ENCODE data around the gene SLC22A8. TPM values are rescaled to one million over a fixed set of nuclear protein-coding genes. Genes with fewer than 3 reads are reported as not detected.

SLC22A8 gene
- total RNA-seq, 1 donor from 2014 or later, result not detected

- no peaks in the 10 kb centered on the region for H3K36me3 Mint-ChIP-seq (ENCODE audit: low read depth, unreplicated experiment)
Observed at GRCh38 chr11:62983536-62984199, 32.0 kb downstream of the SLC22A8 start.

GRCh38 chr11:62981743-62982142, 33.9 kb downstream of the SLC22A8 start:
- no peaks in the 10 kb centered on the region for H3K9me3 ChIP-seq (ENCODE audit: insufficient read depth, low read depth, low read length)
- no peaks in the 10 kb centered on the region for H3K27me3 ChIP-seq (ENCODE audit: insufficient read depth, low read length)
- no peak overlapping the region for H2AFZ ChIP-seq (ENCODE audit: low read depth, low read length)
- Mint-ChIP-seq H3K4me1 (ENCODE audit: low read depth, unreplicated experiment) (no peaks in the 10 kb centered on the region), H3K27me3 (ENCODE audit: low read depth, unreplicated experiment) (peaks cover 14% of the 10 kb centered on the region), H3K36me3 (ENCODE audit: low read depth, unreplicated experiment) (no peaks in the 10 kb centered on the region), H3K27ac (ENCODE audit: unreplicated experiment) (no peak overlapping the region), H3K9me3 (ENCODE audit: unreplicated experiment) (no peaks in the 10 kb centered on the region), H3K4me3 (ENCODE audit: unreplicated experiment) (no peak overlapping the region)
- no peak for FAIRE-seq
- no peaks in the 10 kb centered on the region for H3K4me1 ChIP-seq (ENCODE audit: insufficient read depth, low read length)
- DNase-seq (ENCODE audit: low read depth), result no peak
- no peaks in the 10 kb centered on the region for H4K20me1 ChIP-seq (ENCODE audit: insufficient read depth, low read length)
- H3K27ac ChIP-seq (ENCODE audit: low read depth, low read length), result no peak overlapping the region
- H3K79me2 ChIP-seq (ENCODE audit: insufficient read depth, low read length), result no peaks in the 10 kb centered on the region
- TF ChIP-seq EZH2 (IDR thresholded peaks at IDR 0.05; ENCODE audit: insufficient read depth, low read length), result no peak
- TF ChIP-seq CTCF (IDR thresholded peaks at IDR 0.05; ENCODE audit: insufficient read depth, low read depth, low read length), result no peak
- no peak overlapping the region for H3K4me3 ChIP-seq (ENCODE audit: insufficient read depth, low read depth, low read length)
- H3K9ac ChIP-seq (ENCODE audit: low read length), result no peak overlapping the region
- no peaks in the 10 kb centered on the region for H3K36me3 ChIP-seq (ENCODE audit: insufficient read depth, low read length)
- no peak overlapping the region for H3K4me2 ChIP-seq (ENCODE audit: low read length)

More at GRCh38 chr11:62983536-62984199, 32.0 kb downstream of the SLC22A8 start:
- H3K27me3 Mint-ChIP-seq (ENCODE audit: low read depth, unreplicated experiment), result peaks cover 16% of the 10 kb centered on the region
- Histone ChIP-seq H3K9me3 (ENCODE audit: insufficient read depth, low read depth, low read length) (no peaks in the 10 kb centered on the region), H3K27ac (ENCODE audit: low read depth, low read length) (no peak overlapping the region), H2AFZ (ENCODE audit: low read depth, low read length) (no peak overlapping the region), H3K4me2 (ENCODE audit: low read length) (no peak overlapping the region), H3K27me3 (ENCODE audit: insufficient read depth, low read length) (no peaks in the 10 kb centered on the region), H3K36me3 (ENCODE audit: insufficient read depth, low read length) (no peaks in the 10 kb centered on the region), H3K4me1 (ENCODE audit: insufficient read depth, low read length) (no peaks in the 10 kb centered on the region), H3K9ac (ENCODE audit: low read length) (no peak overlapping the region), H3K4me3 (ENCODE audit: insufficient read depth, low read depth, low read length) (no peak overlapping the region), H3K79me2 (ENCODE audit: insufficient read depth, low read length) (no peaks in the 10 kb centered on the region), H4K20me1 (ENCODE audit: insufficient read depth, low read length) (no peaks in the 10 kb centered on the region)
- TF ChIP-seq EZH2 (IDR thresholded peaks at IDR 0.05; ENCODE audit: insufficient read depth, low read length), result no peak
- no peak for TF ChIP-seq CTCF (IDR thresholded peaks at IDR 0.05; ENCODE audit: insufficient read depth, low read depth, low read length)
- FAIRE-seq, result no peak
- no peak overlapping the region for H3K27ac Mint-ChIP-seq (ENCODE audit: unreplicated experiment)
- no peaks in the 10 kb centered on the region for H3K4me1 Mint-ChIP-seq (ENCODE audit: low read depth, unreplicated experiment)
- no peaks in the 10 kb centered on the region for H3K9me3 Mint-ChIP-seq (ENCODE audit: unreplicated experiment)
- no peak for DNase-seq (ENCODE audit: low read depth)
- H3K4me3 Mint-ChIP-seq (ENCODE audit: unreplicated experiment), result no peak overlapping the region

GRCh38 chr11:62980133-62980760, 35.4 kb downstream of the SLC22A8 start:
- H3K79me2 ChIP-seq (ENCODE audit: insufficient read depth, low read length), result no peaks in the 10 kb centered on the region
- no peaks in the 10 kb centered on the region for H3K4me1 ChIP-seq (ENCODE audit: insufficient read depth, low read length)
- no peaks in the 10 kb centered on the region for H3K36me3 ChIP-seq (ENCODE audit: insufficient read depth, low read length)
- no peak overlapping the region for H3K4me2 ChIP-seq (ENCODE audit: low read length)
- FAIRE-seq (no peak), DNase-seq (ENCODE audit: low read depth) (no peak)
- no peak overlapping the region for H3K4me3 Mint-ChIP-seq (ENCODE audit: unreplicated experiment)
- no peaks in the 10 kb centered on the region for H3K36me3 Mint-ChIP-seq (ENCODE audit: low read depth, unreplicated experiment)
- no peaks in the 10 kb centered on the region for H3K9me3 ChIP-seq (ENCODE audit: insufficient read depth, low read depth, low read length)
- H3K4me3 ChIP-seq (ENCODE audit: insufficient read depth, low read depth, low read length), result no peak overlapping the region
- no peaks in the 10 kb centered on the region for H3K27me3 ChIP-seq (ENCODE audit: insufficient read depth, low read length)
- peaks cover 21% of the 10 kb centered on the region for H3K27me3 Mint-ChIP-seq (ENCODE audit: low read depth, unreplicated experiment)
- H3K9me3 Mint-ChIP-seq (ENCODE audit: unreplicated experiment), result no peaks in the 10 kb centered on the region
- H3K4me1 Mint-ChIP-seq (ENCODE audit: low read depth, unreplicated experiment), result no peaks in the 10 kb centered on the region
- no peak overlapping the region for H3K27ac ChIP-seq (ENCODE audit: low read depth, low read length)
- H2AFZ ChIP-seq (ENCODE audit: low read depth, low read length), result no peak overlapping the region
- H4K20me1 ChIP-seq (ENCODE audit: insufficient read depth, low read length), result no peaks in the 10 kb centered on the region
- no peak overlapping the region for H3K9ac ChIP-seq (ENCODE audit: low read length)
- TF ChIP-seq EZH2 (IDR thresholded peaks at IDR 0.05; ENCODE audit: insufficient read depth, low read length) (no peak), CTCF (IDR thresholded peaks at IDR 0.05; ENCODE audit: insufficient read depth, low read depth, low read length) (no peak)
- no peak overlapping the region for H3K27ac Mint-ChIP-seq (ENCODE audit: unreplicated experiment)

Measured in astrocyte (in vitro differentiated cells and primary cell).